CD4-positive, alpha-beta T cell treated with Interleukin-15 for 1 hour (primary cell): ENCODE measurements around the gene CIAO3.
A peak's percentile ranks its signal among the peaks of the same experiment; 100 is the strongest.

Experiments used
- DNase-seq: peaks from one replicate; pipeline ENCODE4 v3.0.0-alpha.2; 2020

Gene CIAO3

DNA sequence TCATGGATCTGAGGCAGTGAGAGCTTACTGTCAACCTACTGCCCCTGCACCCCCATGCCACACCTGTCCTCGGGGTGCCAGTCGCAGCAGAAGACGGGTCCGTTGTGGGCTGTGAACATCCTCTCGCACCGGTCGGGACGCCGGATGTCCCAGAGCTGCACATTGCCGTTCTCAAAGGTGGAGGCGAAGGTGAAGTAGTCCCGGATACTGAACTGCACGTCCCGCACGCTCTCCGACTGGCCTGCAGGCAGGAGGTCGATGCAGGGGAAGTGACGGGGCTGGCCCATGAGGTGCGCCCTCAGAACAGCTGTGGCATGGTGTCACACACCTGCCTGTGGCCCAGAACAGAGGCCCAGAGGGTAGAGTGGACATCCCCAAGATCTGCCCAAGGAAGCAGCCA is 53.3 kb downstream of the CIAO3 start:
- DNase-seq: no peak

DNA sequence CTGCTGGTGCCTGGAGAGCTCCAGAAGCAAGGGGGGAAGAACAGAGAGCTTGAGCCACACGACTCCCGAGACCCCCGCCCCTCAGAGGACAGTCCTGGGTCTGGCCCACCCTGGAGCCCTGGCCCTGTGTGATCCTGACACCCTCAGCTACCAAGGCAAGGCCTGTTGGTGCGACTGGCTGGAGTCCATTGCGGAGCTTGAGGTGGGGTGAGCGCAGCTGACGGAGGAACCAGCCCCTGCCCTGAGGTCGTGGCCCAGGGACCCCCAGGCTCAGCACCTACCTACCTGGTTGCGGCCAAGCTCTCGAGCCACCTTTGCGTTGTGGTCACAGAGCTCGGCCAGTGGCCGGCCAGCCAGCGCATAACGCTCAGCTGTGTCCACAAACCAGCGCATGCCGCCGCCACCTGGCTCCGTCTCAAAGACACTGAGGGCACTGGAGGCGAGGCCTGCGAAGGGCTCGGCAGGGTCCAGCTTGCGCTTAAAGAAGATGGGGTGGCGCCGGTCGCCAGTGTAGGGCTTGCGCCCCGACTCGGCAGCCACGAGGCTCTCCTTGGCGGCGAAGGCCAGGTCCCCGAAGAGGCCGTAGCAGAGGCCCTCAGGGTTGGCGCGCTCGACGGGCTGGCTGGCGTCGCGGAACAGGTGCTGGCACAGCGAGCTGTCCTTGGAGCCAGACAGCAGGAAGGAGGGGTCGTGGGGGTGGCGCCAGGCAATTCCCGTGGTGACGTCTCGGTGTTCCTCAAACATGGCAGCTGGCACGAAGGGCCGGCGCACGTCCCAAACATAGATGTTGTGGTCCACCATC is 54.1 kb downstream of the CIAO3 start:
- no peak for DNase-seq

DNA sequence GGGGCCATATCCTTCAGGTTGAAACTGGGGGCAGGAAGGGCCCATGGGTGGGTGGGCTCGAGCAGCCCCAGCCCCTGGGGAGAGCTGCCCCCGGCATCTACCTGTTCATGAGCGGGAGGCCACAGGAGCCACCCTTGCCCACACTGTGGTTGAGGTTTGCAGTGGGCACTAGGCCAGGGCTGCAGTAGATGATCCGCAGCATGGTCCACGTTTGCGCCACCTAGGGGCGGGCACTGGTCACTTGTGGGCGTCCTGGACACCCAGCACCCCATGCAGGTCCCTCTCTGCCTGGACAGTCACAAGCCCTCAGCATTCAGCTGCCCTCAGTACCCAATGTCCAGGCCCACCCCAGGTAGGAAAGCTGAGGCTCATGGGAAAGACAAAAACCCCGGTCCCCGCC is 54.8 kb downstream of the CIAO3 start:
- DNase-seq: no peak

- no peak for DNase-seq
Observed at GRCh38 chr16:684961-685696, 55.7 kb downstream of the CIAO3 start.

DNA sequence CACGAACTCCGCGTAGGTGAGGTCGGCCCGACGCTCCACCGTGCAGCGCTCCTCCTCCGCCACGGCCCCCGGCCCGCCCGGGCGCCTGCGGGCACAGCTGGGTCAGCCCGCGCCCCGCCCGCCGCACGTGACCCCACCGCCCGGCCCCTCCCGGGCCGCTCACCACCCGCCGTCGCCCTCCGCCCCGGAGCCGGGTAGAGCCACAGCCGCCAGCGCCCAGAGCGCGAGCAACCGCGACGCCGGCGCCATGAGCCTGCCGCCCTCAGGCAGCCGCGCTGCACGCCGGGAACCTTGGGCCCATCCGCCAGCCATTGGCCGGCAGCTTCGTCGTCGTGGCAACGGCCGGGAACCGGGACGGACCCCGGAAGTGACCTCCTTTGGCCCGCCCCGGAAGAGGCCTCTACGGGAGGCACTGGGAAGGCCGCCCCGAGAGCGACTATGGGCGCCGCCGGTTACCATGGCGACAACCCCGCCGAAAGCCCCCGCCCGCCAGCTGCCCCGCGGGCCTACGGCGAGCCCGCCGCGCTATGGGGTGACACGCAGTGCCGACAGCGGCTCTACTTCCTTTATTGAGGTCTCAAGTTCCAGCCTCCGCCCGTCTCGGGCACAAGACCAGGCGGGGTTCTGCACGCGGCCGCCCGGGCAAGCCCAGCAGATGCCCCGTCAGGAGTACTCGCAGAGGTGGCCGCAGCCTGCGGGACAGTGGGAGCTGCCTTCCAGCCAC is 56.6 kb downstream of the CIAO3 start, which contains the start of gene JMJD8:
JMJD8 (minus strand) TSS at position 264 of the 724 bp plus-strand sequence; CDS start at position 249, 15 bp downstream.
- DNase-seq: peak; percentile 98

GRCh38 chr16:683396-684070 is 57.3 kb downstream of the CIAO3 start:
- no peak for DNase-seq

DNA sequence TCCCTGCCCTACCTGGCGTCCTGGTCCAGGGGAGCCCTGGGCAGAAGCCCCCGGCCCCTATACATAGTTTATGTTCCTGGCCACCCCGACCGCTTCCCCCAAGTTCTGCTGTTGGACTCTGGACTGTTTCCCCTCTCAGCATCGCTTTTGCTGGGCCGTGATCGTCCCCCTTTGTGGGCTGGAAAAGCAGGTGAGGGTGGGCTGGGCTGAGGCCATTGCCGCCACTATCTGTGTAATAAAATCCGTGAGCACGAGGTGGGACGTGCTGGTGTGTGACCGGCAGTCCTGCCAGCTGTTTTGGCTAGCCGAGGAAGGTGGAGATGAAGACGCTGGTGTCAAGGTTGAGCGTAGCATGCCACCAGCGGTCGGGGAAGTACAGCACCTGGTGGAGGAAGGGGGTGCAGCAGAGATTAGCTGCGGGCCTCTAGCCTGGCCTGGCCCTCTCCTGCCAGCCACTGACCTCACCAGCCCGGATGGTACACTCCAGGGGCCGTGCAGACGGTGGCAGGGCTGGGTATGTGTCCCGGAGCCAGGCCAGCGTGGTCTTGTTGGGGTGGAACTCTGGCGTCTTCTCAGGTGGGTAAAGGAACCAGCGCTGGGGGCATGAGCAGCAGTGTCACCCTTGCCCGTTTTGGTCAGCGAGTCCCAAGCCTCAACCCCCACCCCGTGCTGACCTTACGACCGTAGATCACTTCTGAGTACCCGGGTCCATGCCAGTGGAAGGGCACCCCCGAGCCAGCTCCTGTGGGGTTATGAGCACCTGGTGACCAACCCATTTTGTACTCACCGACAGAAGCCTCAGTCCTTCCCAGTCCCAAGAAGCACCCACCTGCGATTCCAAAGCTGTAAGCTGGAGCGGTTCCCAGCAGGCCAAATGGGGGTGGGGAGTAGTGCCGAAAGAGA is 58.1 kb downstream of the CIAO3 start:
- DNase-seq: no peak

DNA sequence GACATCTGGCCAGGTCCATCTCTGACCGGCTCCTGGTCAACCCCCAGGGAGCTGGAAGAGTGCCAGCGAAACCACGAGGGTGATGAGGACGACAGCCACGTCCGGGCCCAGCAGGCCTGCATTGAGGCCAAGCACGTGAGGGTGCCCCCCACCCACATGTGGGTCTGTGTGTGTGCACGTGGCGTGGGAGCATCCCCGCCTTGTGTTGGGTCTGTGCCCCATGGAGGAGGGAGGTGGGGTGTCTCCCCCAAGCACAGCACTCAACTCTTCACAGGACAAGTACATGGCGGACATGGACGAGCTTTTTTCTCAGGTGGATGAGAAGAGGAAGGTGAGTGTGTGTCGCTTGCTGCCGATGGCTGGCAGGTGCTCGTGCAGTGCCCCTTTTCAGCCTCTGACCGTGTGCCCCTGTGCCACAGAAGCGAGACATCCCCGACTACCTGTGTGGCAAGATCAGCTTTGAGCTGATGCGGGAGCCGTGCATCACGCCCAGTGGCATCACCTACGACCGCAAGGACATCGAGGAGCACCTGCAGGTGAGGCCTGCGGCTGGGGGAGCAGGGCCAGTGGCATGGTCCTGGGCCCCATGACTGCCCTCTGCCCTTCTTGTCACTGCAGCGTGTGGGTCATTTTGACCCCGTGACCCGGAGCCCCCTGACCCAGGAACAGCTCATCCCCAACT is 58.9 kb downstream of the CIAO3 start:
- no peak for DNase-seq

- DNase-seq: no peak
Observed at GRCh38 chr16:680967-681745, 59.6 kb downstream of the CIAO3 start.

DNA sequence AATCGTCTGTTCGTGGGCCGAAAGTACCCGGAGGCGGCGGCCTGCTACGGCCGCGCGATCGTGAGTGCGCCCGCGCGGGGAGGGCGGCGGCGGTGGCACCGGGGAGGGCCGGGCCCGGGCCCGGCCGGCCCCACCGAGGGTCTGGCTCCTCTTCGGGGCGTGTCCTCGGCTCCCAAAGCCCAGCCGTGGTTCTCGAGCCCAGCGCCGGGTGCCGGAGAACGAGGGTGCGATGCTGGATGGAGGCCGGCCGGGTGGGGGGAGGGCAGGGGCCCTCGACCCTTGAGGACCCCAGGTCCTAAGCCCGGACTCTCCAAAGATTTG is 60.2 kb downstream of the CIAO3 start:
- DNase-seq: no peak

- DNase-seq: peak; percentile 86
Observed at GRCh38 chr16:679814-680624, 60.8 kb downstream of the CIAO3 start, which contains the start of gene STUB1. TSS of gene STUB1 (plus strand) at chr16:680410. CDS start at chr16:680526, 116 bp downstream.
